Skeletal muscle tissue (tissue), 4 donors: Measurements from ENCODE around the gene PPP4R4. TPM values are rescaled to one million over a fixed set of nuclear protein-coding genes. Genes with fewer than 3 reads are reported as not detected.

Experiments used
- H3K27ac ChIP-seq: one replicate; pipeline ENCODE4 v1.7.0; 2013; ENCODE audit warnings: mild to moderate bottlenecking, low read depth, low read length, inconsistent platforms
- H3K27me3 ChIP-seq, 3 donors: one replicate each; pipeline ENCODE4 v1.7.0; 2013; ENCODE audit warnings: low read length in 3 of 3; ENCODE audit not compliant: control insufficient read depth in 3 of 3, insufficient read depth in 3 of 3
- H3K36me3 ChIP-seq, 3 donors: one replicate each; pipeline ENCODE4 v1.7.0; 2013; ENCODE audit warnings: low read length in 3 of 3; ENCODE audit not compliant: control insufficient read depth in 3 of 3, insufficient read depth in 3 of 3
- H3K4me1 ChIP-seq, 3 donors: one replicate each; pipeline ENCODE4 v1.7.0; 2013; ENCODE audit warnings: low read length in 3 of 3, mild to moderate bottlenecking in 3 of 3; ENCODE audit not compliant: control insufficient read depth in 3 of 3, insufficient read depth in 3 of 3
- H3K4me3 ChIP-seq, 3 donors: one replicate each; pipeline ENCODE4 v1.7.0; 2013; ENCODE audit warnings: low read length in 3 of 3
- H3K9ac ChIP-seq, 3 donors: one replicate each; pipeline ENCODE4 v1.7.0; 2013; ENCODE audit warnings: low read length in 3 of 3, mild to moderate bottlenecking in 3 of 3, moderate library complexity in 2 of 3, low read depth in 1 of 3
- H3K9me3 ChIP-seq, 3 donors: one replicate each; pipeline ENCODE4 v1.7.0; 2013; ENCODE audit warnings: low read length in 3 of 3; ENCODE audit not compliant: control insufficient read depth in 3 of 3
- total RNA-seq: library from RNA; depleted of rRNA; stranded (reverse); fragments of >200 nt; gene quantifications from one replicate; pipeline ENCODE4 v1.2.3, GENCODE V29; 2014
- donor health status: Osteomylitis.

PPP4R4 gene
- total RNA-seq, 1 donor from 2014 or later, result 0.52 TPM

DNA sequence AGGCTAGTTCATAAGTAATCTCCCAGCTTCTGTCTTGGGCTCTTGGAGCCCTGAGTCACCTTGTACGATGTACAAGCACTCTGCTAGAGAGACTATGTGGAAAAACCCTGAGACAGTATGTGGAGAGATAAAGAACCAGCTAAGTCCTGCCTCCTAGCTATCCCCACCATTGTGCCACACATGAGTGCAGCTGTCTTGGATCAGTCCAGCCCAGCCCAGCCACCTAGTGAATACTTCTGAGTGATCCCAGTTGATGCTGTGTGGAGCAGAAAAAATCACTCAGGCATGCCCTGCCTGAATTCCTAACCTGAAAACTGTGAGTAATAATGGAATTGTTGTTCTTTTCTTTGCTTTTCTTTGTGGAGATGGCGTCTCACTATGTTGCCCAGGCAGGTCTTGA lies 154.1 kb downstream of the PPP4R4 start:
- no peaks in the 10 kb centered on the region for H3K36me3 ChIP-seq
- H3K9ac ChIP-seq, result no peak overlapping the region

More for the DNA sequence above, 154.1 kb downstream of the PPP4R4 start:
- Histone ChIP-seq H3K27ac (no peak overlapping the region), H3K9me3 (peaks cover 0 to 4% (median 0%) of the 10 kb centered on the region in 3 donors), H3K27me3 (no peaks in the 10 kb centered on the region), H3K4me3 (no peak overlapping the region), H3K4me1 (no peaks in the 10 kb centered on the region)

Other genes starting within 250 kb of the PPP4R4 start
- gene FAM181A, start 247.0 kb upstream of the PPP4R4 start, total RNA-seq, result not detected
- gene ASB2, start 197.8 kb upstream of the PPP4R4 start, total RNA-seq, result 16.2 TPM
- gene CCDC197, start 177.0 kb upstream of the PPP4R4 start, total RNA-seq, result not detected
- 1.0 TPM for gene OTUB2, start 148.0 kb upstream of the PPP4R4 start, total RNA-seq
- gene DDX24, start 93.1 kb upstream of the PPP4R4 start, total RNA-seq, result 49.6 TPM
- gene IFI27L1, start 93.0 kb upstream of the PPP4R4 start, total RNA-seq, result 5.7 TPM
- gene IFI27, start 63.6 kb upstream of the PPP4R4 start, total RNA-seq, result 1.6 TPM
- 14.1 TPM for gene IFI27L2, start 44.7 kb upstream of the PPP4R4 start, total RNA-seq
- not detected for gene SERPINA10, start 118.9 kb downstream of the PPP4R4 start, total RNA-seq
- not detected for gene SERPINA6, start 149.0 kb downstream of the PPP4R4 start, total RNA-seq
- gene SERPINA2, start 192.4 kb downstream of the PPP4R4 start, total RNA-seq, result not detected
- 3.7 TPM for gene SERPINA1, start 214.3 kb downstream of the PPP4R4 start, total RNA-seq